IPS-NIHi7 (cell line): ENCODE results near the gene NSD2.

Experiments
- DNase-seq: peaks from one replicate; pipeline ENCODE4 v3.0.0; 2012; ENCODE audit warnings: mixed read lengths; ENCODE audit errors: extremely low spot score

The NSD2 gene

GRCh38 chr4:1945124-1945895, 74.1 kb downstream of the NSD2 start:
- no peak for DNase-seq

- no peak for DNase-seq
These were observed 74.7 kb downstream of the NSD2 start for GRCh38 chr4:1945912-1946311.

- DNase-seq: no peak
These were observed 77.0 kb downstream of the NSD2 start for GRCh38 chr4:1948232-1948631.

DNA sequence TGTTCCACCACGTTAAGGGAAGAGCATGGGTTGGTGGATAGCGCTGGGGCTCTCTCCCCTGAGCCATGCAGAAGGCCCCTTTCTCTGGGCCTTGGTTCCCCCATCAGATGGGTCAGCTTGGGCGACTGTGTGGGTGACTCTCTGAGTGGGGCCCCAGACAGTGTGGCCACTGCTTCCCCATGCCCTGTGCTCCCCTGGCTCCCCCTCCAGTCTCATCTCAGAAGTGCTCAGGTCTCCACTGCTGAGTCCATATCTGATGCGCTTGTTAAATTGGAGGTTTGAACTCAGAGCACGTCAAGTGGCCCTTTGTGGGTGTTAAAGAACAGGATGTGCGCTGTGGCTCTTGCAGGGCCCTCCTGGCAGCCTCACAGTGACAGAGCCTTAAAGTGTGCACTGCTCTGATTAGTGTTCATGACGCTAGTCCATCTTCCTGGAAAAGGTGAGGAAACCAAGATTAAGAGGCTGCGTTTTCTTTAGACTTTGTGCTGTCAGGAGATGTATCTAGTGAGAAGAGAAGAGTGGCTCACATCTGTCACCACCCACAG, 77.8 kb downstream of the NSD2 start:
- DNase-seq: no peak

DNA sequence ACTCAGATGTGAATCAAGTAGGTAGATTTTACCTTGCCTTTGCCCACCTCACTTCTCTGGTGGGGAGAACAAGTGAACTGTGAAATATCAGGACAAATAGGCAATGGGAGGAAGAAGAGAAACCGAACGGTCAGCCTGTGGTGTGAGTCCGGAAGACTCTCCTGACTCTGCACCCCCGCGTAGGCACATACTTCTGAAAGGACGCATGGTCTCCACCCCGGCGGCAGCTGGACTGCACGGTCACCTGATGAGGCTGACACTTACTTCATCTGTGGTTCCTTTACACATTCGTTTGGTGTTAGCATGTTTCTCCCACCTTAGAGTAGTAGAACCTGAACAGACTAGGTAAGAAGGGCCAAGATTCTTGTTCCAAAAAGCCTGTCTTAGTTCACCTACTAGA, 79.2 kb downstream of the NSD2 start:
- no peak for DNase-seq

- DNase-seq: no peak
These were observed 81.0 kb downstream of the NSD2 start for GRCh38 chr4:1952058-1952700.

DNA sequence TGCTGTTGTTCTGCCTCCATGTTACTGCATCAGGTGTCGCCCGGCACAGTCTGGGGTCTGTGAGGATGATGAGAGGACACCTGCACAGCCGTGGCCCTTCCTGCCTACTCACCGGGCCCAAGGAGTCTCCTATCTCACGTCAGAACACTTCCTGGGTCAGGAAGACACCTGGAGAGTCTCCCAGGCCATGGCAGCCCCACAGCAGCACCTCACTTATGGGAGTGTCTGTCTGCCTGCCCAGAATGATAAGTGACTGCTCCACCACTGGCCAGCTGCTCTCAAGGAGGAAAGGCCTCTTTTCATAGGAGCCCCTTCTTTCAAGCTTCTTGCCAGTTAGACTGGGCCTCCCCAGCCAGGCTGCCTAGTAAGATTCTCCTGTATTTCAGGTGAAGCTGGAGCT, 81.5 kb downstream of the NSD2 start:
- no peak for DNase-seq

GRCh38 chr4:1953335-1953734, 82.1 kb downstream of the NSD2 start:
- no peak for DNase-seq

DNA sequence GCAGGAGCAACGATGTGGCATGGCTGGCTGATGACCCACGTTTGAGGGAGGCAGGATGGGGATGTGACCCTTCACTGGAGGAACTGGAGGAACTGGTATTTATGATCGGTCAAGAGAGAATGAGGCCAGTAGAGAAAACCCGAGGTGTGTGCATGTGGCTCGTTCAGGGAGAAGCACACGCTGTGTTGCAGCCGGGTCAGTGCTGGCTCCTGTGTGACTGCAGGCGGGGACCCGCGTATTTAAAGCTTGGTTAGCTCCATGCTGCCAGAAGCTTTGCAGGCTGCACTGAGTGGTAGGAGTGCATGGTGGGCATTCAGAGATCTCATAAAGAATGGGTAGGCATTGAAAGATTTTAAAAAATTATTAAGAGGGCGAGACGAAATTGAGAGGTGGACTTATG, 85.4 kb downstream of the NSD2 start:
- DNase-seq: no peak

DNA sequence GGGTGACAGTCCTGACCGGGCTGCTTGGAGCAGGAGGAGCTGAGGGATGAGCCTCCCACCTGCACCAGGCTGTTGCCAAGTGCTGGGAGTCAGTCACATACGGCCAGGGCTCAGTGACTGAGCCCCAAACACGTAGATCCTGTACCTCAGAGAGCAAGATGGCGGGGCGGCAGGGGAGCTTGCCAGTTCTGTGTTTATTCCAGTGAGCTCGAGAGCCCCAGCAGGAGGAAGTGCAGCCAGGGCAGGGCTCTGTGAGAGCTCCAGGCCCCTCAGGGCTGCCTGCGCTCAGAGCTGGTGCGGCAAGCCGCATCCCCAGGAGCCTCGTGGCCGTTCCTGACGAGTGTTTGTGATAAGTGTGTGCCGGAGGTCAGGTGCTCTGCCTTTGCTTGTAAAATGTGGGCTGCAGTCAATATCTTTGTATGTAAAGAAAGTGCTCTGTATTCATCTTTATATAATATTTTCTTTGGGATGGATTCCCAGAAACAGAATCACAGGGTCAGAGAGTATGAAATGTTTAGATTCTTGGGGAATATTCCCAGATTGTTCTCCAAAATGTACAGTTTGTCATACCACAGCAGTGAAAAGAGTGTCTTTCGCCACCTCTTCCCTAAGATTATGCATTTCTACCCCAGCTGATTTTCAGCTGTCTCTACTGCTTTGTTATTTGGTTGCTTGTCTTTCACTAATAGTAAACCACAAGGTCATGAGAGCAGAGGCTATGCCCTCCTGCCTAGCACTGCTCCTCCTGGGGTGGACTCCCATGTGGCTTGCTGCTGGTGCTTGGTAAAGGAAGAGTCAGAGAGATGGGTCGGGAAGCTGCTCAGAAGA, 87.3 kb downstream of the NSD2 start:
- no peak for DNase-seq

DNA sequence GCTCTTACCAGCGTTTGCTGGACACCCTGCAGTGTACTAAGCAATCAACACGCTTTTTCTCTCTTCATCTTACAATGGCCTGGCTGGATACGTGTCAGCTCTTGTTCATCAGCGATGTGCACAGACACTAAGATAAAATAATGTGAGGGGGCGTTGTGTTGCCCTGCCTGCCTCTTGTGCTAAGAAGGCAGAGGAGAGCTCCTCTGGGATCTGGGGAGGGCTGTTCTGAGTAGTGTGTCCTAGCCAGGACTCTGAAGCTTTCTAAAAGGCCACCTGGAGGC, 87.9 kb downstream of the NSD2 start:
- no peak for DNase-seq

- DNase-seq: no peak
These were observed 89.1 kb downstream of the NSD2 start for GRCh38 chr4:1960170-1960825.

- DNase-seq: no peak
These were observed 89.8 kb downstream of the NSD2 start for GRCh38 chr4:1961038-1961437.

GRCh38 chr4:1961563-1961962, 90.4 kb downstream of the NSD2 start:
- DNase-seq: no peak

GRCh38 chr4:1962980-1963379, 91.8 kb downstream of the NSD2 start:
- no peak for DNase-seq

DNA sequence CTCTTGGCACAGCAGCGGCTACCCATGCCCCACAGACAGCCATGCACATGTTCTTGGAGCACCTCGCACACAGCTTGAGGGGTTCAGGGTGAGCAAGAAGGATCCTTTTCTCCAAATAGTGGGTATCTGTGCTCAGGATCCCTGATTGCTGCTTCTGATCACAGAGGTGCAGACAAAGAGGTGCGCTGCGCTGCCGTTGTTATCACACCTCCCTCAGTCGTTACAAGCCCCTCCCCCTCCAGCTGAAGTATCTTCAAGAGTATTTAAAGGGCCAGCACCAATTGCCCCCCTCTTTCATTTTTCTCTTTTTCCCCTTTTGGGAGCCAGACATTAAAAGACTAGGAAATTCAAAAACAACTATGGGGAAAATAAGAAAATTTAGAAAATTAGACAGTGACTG, 93.2 kb downstream of the NSD2 start:
- no peak for DNase-seq

DNA sequence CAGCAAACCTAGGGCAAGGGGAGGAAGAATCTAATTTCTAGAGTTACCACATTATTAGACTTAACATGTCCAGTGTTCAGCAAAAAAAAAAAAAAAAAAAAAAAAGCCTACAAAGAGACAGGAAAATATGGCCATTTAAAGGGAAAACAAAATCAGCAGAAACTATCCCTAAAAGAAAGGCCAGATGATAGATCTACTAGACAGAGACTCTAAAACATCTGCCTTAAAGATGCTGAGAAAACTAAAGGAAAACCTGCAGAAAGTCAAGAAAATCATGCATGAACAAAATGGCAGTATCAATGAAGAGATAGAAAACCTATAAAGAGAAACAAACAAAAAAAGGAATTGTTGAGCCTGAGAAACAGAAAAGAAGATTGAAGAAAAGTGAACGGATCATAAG, 93.8 kb downstream of the NSD2 start:
- no peak for DNase-seq

- DNase-seq: no peak
These were observed 96.4 kb downstream of the NSD2 start for GRCh38 chr4:1967512-1968149.

DNA sequence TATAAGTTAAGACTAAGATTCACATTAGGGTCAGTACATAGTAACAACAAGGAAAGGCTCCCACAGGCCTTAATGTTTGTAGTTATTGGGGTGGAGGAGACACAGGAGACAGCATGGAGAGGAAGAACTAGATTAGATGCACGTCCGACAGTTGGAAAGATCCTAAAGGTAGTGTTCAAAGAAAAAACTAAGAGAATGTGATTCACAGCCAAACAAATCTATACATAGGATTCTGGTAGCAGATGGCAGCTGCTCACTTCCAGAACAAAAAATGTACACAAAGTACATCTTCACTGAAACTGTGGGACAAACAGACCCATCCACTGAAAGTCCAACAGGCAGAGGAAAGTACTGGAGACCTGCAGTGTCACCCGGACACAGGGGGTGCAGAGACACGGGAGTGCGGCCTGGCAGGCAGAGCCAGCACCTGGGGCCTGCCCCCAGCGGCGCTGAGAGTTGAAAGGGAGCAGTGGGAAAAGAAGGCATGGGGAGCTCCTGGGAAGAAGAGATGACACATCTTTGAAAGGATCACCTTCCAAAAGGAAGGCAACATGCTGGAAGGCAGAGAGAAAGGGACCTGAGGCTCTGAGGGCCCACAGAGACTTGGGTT, 97.6 kb downstream of the NSD2 start:
- no peak for DNase-seq

DNA sequence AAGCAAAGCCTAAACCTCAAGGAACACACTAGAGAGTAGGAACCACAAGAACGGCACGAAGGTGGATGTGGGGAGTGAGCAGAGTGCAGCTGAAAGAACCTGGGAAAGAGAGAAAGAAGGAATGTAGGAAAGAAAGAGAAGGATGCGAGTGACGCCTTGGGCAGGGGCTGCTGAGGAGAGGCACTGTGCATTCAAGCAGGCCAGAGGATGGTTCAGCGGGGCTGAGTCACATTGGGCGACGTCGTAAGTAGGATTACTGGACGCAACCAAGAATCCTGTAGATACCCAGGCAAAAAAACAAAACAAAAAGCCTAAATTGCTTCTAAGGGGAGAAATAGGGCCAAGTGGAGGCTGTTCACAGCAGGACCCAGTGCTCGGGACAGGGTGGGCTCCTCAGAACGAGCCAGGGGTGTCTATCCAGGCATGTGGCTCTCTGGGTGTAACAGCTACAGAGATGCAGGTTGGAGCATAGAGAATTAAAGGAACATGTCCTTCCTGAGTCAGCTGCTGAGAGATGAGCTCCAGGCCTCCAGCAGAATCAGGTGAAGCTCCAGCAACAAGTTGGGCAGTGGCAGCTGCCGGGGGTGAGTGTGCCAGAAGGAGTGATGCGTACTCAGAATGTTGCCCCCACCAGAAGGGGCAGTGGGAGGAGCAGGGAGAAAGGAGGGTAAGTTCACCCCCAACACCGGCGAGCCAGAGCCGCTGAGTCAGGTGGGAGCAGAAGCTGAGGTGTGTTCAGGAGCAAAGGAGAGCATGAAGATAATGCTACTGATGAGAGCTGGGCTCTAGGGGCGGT, 98.9 kb downstream of the NSD2 start:
- DNase-seq: no peak
